Suprapubic skin (tissue), 4 donors: Measurements from ENCODE around the gene PSMD3. TPM values are rescaled to one million over a fixed set of nuclear protein-coding genes. Genes with fewer than 3 reads are reported as not detected.

Source experiments
- DNase-seq, 2 donors: peaks; one replicate each; pipeline ENCODE4 v3.0.0-alpha.2; 2019; ENCODE audit warnings: low spot score in 2 of 2
- H3K27ac ChIP-seq: fragments of 200-600 bp; sonication (generic); one replicate; pipeline ENCODE4 v1.5.1; 2019
- H3K27me3 ChIP-seq: fragments of 200-600 bp; sonication (generic); one replicate; pipeline ENCODE4 v1.5.1; 2019
- H3K36me3 ChIP-seq: fragments of 200-600 bp; sonication (generic); one replicate; pipeline ENCODE4 v1.5.1; 2019
- H3K4me1 ChIP-seq: fragments of 200-600 bp; sonication (generic); one replicate; pipeline ENCODE4 v1.5.1; 2019
- H3K4me3 ChIP-seq: fragments of 200-600 bp; sonication (generic); one replicate; pipeline ENCODE4 v1.5.1; 2019; ENCODE audit warnings: mild to moderate bottlenecking
- H3K9me3 ChIP-seq: fragments of 200-600 bp; sonication (generic); one replicate; pipeline ENCODE4 v1.5.1; 2019
- CTCF ChIP-seq, 2 donors: fragments of 200-600 bp in 1 of 2; fragments of 450-650 bp in 1 of 2; sonication (generic) in 1 of 2; IDR thresholded peaks; one replicate each; pipeline ENCODE4 v1.5.1; 2016 to 2019; ENCODE audit warnings: antibody characterized with exemption in 2 of 2, mild to moderate bottlenecking in 1 of 2, moderate library complexity in 1 of 2
- EP300 ChIP-seq: sonication (generic); formaldehyde crosslinking; IDR thresholded peaks from one replicate; pipeline ENCODE4 v1.6.1; 2017; ENCODE audit warnings: antibody characterized with exemption
- POLR2A ChIP-seq, 2 donors: fragments of 450-650 bp; IDR thresholded peaks; one replicate each; pipeline ENCODE4 v1.6.1; 2017; ENCODE audit warnings: antibody characterized with exemption in 2 of 2, mild to moderate bottlenecking in 2 of 2, moderate library complexity in 2 of 2
- POLR2AphosphoS5 ChIP-seq, 3 donors: sonication (generic); formaldehyde crosslinking; IDR thresholded peaks; one replicate each; pipeline ENCODE4 v1.6.1; 2017; ENCODE audit warnings: antibody characterized with exemption in 3 of 3
- WGBS: methylation state at CpG from one replicate; pipeline ENCODE4 v1.1.5; 2018; 5-methylcytosine and 5-hydroxymethylcytosine counted together
- total RNA-seq, 4 donors: library from RNA; depleted of rRNA; stranded (reverse); fragments of >200 nt; gene quantifications; one replicate each; pipeline ENCODE4 v1.1.0, GENCODE V29; 2016

The PSMD3 gene
- total RNA-seq, 4 donors from 2014 or later, result 82.8 to 118 (median 104) TPM

- H3K27ac ChIP-seq, result no peak overlapping the region
- H3K27me3 ChIP-seq, result no peaks in the 10 kb centered on the region
- no peaks in the 10 kb centered on the region for H3K36me3 ChIP-seq
- WGBS, result 72% methylated on average over 4 of the region's 4 CpGs
- TF ChIP-seq CTCF (IDR thresholded peaks at IDR 0.05), result no peak
- TF ChIP-seq POLR2AphosphoS5 (IDR thresholded peaks at IDR 0.05), result no peak
- TF ChIP-seq EP300, result no peak
- TF ChIP-seq POLR2A (IDR thresholded peaks at IDR 0.05), result no peak
- peaks cover 12% of the 10 kb centered on the region for H3K4me1 ChIP-seq
- H3K9me3 ChIP-seq, result no peaks in the 10 kb centered on the region
- H3K4me3 ChIP-seq, result no peak overlapping the region
- no peak for DNase-seq
Measured at GRCh38 chr17:39975801-39976200, 4.8 kb upstream of the PSMD3 start.

GRCh38 chr17:39979016-39979670 lies 1.5 kb upstream of the PSMD3 start:
- no peak for DNase-seq
- peak overlapping the region; percentile 98 for H3K4me3 ChIP-seq
- 64% methylated on average over 5 of the region's 5 CpGs for WGBS

GRCh38 chr17:39979893-39980350 lies 685 bp upstream of the PSMD3 start:
- TF ChIP-seq EP300 (no peak), CTCF (IDR thresholded peaks at IDR 0.05) (no peak), POLR2AphosphoS5 (IDR thresholded peaks at IDR 0.05) (no peak), POLR2A (IDR thresholded peaks at IDR 0.05) (no peak)
- H3K4me3 ChIP-seq, result peak overlapping the region; percentile 98

More at GRCh38 chr17:39979016-39979670, 1.5 kb upstream of the PSMD3 start:
- Histone ChIP-seq H3K4me1 (peaks cover 38% of the 10 kb centered on the region), H3K27me3 (no peaks in the 10 kb centered on the region), H3K9me3 (no peaks in the 10 kb centered on the region), H3K27ac (peak overlapping the region; percentile 96), H3K36me3 (peaks cover 3% of the 10 kb centered on the region)
- TF ChIP-seq POLR2AphosphoS5 (IDR thresholded peaks at IDR 0.05) (no peak), EP300 (no peak), CTCF (IDR thresholded peaks at IDR 0.05) (no peak), POLR2A (IDR thresholded peaks at IDR 0.05) (no peak)

GRCh38 chr17:39981207-39981741 lies 667 bp downstream of the PSMD3 start:
- no peak for DNase-seq
- TF ChIP-seq POLR2AphosphoS5 (IDR thresholded peaks at IDR 0.05) (no peak), EP300 (no peak), POLR2A (IDR thresholded peaks at IDR 0.05) (no peak)
- Histone ChIP-seq H3K27me3 (no peaks in the 10 kb centered on the region), H3K4me1 (peaks cover 38% of the 10 kb centered on the region), H3K9me3 (no peaks in the 10 kb centered on the region), H3K27ac (peak overlapping the region; percentile 96), H3K36me3 (peaks cover 25% of the 10 kb centered on the region), H3K4me3 (peak overlapping the region; percentile 98)
- 1% methylated on average over 10 of the region's 15 CpGs for WGBS

More at GRCh38 chr17:39979893-39980350, 685 bp upstream of the PSMD3 start:
- 1% methylated on average over 10 of the region's 10 CpGs for WGBS
- DNase-seq, result no peak
- no peaks in the 10 kb centered on the region for H3K27me3 ChIP-seq
- peak overlapping the region; percentile 96 for H3K27ac ChIP-seq
- no peaks in the 10 kb centered on the region for H3K9me3 ChIP-seq
- peaks cover 11% of the 10 kb centered on the region for H3K36me3 ChIP-seq
- H3K4me1 ChIP-seq, result peaks cover 38% of the 10 kb centered on the region

- H3K27ac ChIP-seq, result no peak overlapping the region
- DNase-seq, result no peak
- TF ChIP-seq EP300, result no peak
- TF ChIP-seq POLR2AphosphoS5 (IDR thresholded peaks at IDR 0.05), result no peak
- TF ChIP-seq POLR2A (IDR thresholded peaks at IDR 0.05), result no peak
- TF ChIP-seq CTCF (IDR thresholded peaks at IDR 0.05), result no peak
- H3K9me3 ChIP-seq, result no peaks in the 10 kb centered on the region
- 20% methylated on average over 7 of the region's 7 CpGs for WGBS
- no peaks in the 10 kb centered on the region for H3K27me3 ChIP-seq
- H3K4me1 ChIP-seq, result peaks cover 38% of the 10 kb centered on the region
- H3K36me3 ChIP-seq, result peaks cover 31% of the 10 kb centered on the region
- peak overlapping the region; percentile 98 for H3K4me3 ChIP-seq
Measured at GRCh38 chr17:39981766-39982375, 1.3 kb downstream of the PSMD3 start.
